ENCODE measurements around the gene DTHD1. TPM values are rescaled to one million over a fixed set of nuclear protein-coding genes. Genes with fewer than 3 reads are reported as not detected.

The DTHD1 gene
- total RNA-seq, 1 experiment from 2014 or later, result not detected

DNA sequence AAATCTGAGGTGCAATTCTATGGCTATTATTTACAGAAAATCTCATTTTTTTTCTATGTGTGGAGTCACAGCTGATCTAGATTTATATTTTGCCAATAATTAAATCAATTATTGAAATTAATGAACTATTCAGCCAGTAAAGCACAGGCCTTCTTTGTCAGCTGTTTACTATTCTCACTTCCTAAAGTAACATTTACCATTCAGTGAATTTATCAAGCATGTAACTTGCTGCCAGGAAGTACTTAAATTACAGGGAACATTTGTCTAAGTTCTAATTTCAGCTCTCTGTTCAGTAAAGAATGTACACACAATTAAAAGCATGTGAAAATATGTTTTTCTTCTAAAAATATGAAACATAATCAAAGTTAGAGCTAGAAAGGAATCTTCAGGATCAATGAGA is 79.3 kb downstream of the DTHD1 start:
- H3K9ac ChIP-seq (ENCODE audit: low read length), result no peak overlapping the region
- no peak for ATAC-seq
- no peaks in the 10 kb centered on the region for H3K36me3 ChIP-seq (ENCODE audit: control insufficient read depth in 1 of 2, insufficient read depth in 2 of 2, low read length in 2 of 2)
- H3K27ac ChIP-seq (ENCODE audit: low read depth, low read length), result no peak overlapping the region
- H2AFZ ChIP-seq (ENCODE audit: low read depth, low read length, poor library complexity, severe bottlenecking), result no peak overlapping the region
- DNase-seq (ENCODE audit: low read depth, low spot score), result no peak
- no TSS peak for BruUV-seq (replicated peaks)
- TF ChIP-seq ELF1 (IDR thresholded peaks at IDR 0.05; ENCODE audit: borderline replicate concordance, low read depth), result no peak
- TF ChIP-seq ZNF274 (IDR thresholded peaks at IDR 0.05; ENCODE audit: low read depth, low read length), result no peak
- no peak for TF ChIP-seq TCF7L2 (IDR thresholded peaks at IDR 0.05; ENCODE audit: borderline replicate concordance, extremely low read depth, insufficient read depth, insufficient read length)
- no peak for TF ChIP-seq EZH2 (IDR thresholded peaks at IDR 0.05)
- TF ChIP-seq SP1 (IDR thresholded peaks at IDR 0.05; ENCODE audit: low read depth), result no peak
- TF ChIP-seq FOSL1 (IDR thresholded peaks at IDR 0.05; ENCODE audit: low read depth), result no peak
- no peak for TF ChIP-seq POLR2AphosphoS5 (IDR thresholded peaks at IDR 0.05; ENCODE audit: low read depth, low read length)
- TF ChIP-seq, protein P1, sequence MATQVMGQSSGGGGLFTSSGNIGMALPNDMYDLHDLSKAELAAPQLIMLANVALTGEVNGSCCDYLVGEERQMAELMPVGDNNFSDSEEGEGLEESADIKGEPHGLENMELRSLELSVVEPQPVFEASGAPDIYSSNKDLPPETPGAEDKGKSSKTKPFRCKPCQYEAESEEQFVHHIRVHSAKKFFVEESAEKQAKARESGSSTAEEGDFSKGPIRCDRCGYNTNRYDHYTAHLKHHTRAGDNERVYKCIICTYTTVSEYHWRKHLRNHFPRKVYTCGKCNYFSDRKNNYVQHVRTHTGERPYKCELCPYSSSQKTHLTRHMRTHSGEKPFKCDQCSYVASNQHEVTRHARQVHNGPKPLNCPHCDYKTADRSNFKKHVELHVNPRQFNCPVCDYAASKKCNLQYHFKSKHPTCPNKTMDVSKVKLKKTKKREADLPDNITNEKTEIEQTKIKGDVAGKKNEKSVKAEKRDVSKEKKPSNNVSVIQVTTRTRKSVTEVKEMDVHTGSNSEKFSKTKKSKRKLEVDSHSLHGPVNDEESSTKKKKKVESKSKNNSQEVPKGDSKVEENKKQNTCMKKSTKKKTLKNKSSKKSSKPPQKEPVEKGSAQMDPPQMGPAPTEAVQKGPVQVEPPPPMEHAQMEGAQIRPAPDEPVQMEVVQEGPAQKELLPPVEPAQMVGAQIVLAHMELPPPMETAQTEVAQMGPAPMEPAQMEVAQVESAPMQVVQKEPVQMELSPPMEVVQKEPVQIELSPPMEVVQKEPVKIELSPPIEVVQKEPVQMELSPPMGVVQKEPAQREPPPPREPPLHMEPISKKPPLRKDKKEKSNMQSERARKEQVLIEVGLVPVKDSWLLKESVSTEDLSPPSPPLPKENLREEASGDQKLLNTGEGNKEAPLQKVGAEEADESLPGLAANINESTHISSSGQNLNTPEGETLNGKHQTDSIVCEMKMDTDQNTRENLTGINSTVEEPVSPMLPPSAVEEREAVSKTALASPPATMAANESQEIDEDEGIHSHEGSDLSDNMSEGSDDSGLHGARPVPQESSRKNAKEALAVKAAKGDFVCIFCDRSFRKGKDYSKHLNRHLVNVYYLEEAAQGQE (IDR thresholded peaks at IDR 0.05; ENCODE audit: low read depth), result no peak
- no peak for TF ChIP-seq CEBPB (IDR thresholded peaks at IDR 0.05; ENCODE audit: low read depth)
- no peak for TF ChIP-seq RAD21 (IDR thresholded peaks at IDR 0.05; ENCODE audit: low read depth)
- no peak for TF ChIP-seq YY1 (IDR thresholded peaks at IDR 0.05; ENCODE audit: extremely low read depth, insufficient replicate concordance, low read depth, low read length)
- no peak for TF ChIP-seq EGR1 (IDR thresholded peaks at IDR 0.05; ENCODE audit: low read depth)
- no peak for TF ChIP-seq CTCF (IDR thresholded peaks at IDR 0.05 in 2 of 3, conservative IDR thresholded peaks at IDR 0.05 in 1 of 3; ENCODE audit: borderline replicate concordance in 1 of 3, insufficient read depth in 1 of 3, low read depth in 2 of 3, low read length in 2 of 3)
- TF ChIP-seq SIN3A (IDR thresholded peaks at IDR 0.05; ENCODE audit: low read depth), result no peak
- TF ChIP-seq MAX (IDR thresholded peaks at IDR 0.05), result no peak
- TF ChIP-seq POLR2A (IDR thresholded peaks at IDR 0.05; ENCODE audit: borderline replicate concordance, extremely low read depth, insufficient read depth, insufficient read length), result no peak
- no peak for TF ChIP-seq EZH2phosphoT487 (IDR thresholded peaks at IDR 0.05; ENCODE audit: borderline replicate concordance)
- no peak for TF ChIP-seq CBX3 (IDR thresholded peaks at IDR 0.05; ENCODE audit: low read depth)
- no peak for TF ChIP-seq SRF (IDR thresholded peaks at IDR 0.05; ENCODE audit: low read depth)
- TF ChIP-seq ZBTB33 (IDR thresholded peaks at IDR 0.05; ENCODE audit: extremely low read depth, insufficient replicate concordance, low read length), result no peak
- H4K20me1 ChIP-seq (ENCODE audit: insufficient read depth), result no peaks in the 10 kb centered on the region
- H3K9me3 ChIP-seq (ENCODE audit: control insufficient read depth in 1 of 2, insufficient read depth in 1 of 2, low read depth in 1 of 2, low read length in 2 of 2), result no peaks in the 10 kb centered on the region
- no peak overlapping the region for H3K4me2 ChIP-seq (ENCODE audit: low read length)
- H3K79me2 ChIP-seq (ENCODE audit: insufficient read depth, low read length), result no peaks in the 10 kb centered on the region
- ChIA-PET POLR2A (no interaction called here), CTCF (no interaction called here), RAD21 (ENCODE audit: low non-redundant PET in 1 of 2, low total read pairs in 2 of 2, uncharacterized antibody in 2 of 2, unreplicated experiment in 2 of 2) (no interaction called here)
- no peaks in the 10 kb centered on the region for H3K9me2 ChIP-seq (ENCODE audit: insufficient read depth)
- H3K4me1 ChIP-seq (ENCODE audit: control insufficient read depth in 1 of 2, insufficient read depth in 2 of 2, low read length in 2 of 2), result no peaks in the 10 kb centered on the region
- no peaks in the 10 kb centered on the region for H3K27me3 ChIP-seq (ENCODE audit: insufficient read depth, low read length)
- H3K4me3 ChIP-seq (replicated peaks in 1 of 2; ENCODE audit: low read depth in 1 of 2, low read length in 2 of 2), result no peak overlapping the region
- intact Hi-C loops (cut with micrococcal nuclease), result no loop called here

All from HCT116 (cell line).